Inferior parietal cortex (tissue), 1 donor: Measurements from ENCODE around the gene CDT1.
A peak's percentile ranks its signal among the peaks of the same experiment; 100 is the strongest.

Source experiments
- DNase-seq: peaks from one replicate; pipeline ENCODE4 v3.0.0-alpha.2; 2016; ENCODE audit errors: extremely low spot score

CDT1 gene

GRCh38 chr16:88804552-88805339 is 1.2 kb downstream of the CDT1 start:
- no peak for DNase-seq

- no peak for DNase-seq
Observed at GRCh38 chr16:88805340-88805715, 1.7 kb downstream of the CDT1 start.

GRCh38 chr16:88805887-88806393 is 2.4 kb downstream of the CDT1 start:
- DNase-seq = no peak

GRCh38 chr16:88806491-88807111 is 3.0 kb downstream of the CDT1 start:
- DNase-seq = no peak

GRCh38 chr16:88807142-88807625 is 3.6 kb downstream of the CDT1 start:
- DNase-seq = no peak

GRCh38 chr16:88807626-88808453 is 4.3 kb downstream of the CDT1 start:
- no peak for DNase-seq

- no peak for DNase-seq
Observed at GRCh38 chr16:88809068-88809675, 5.6 kb downstream of the CDT1 start.

- no peak for DNase-seq
Observed at GRCh38 chr16:88809676-88810165, 6.1 kb downstream of the CDT1 start.

GRCh38 chr16:88810166-88810911 is 6.8 kb downstream of the CDT1 start:
- no peak for DNase-seq

- DNase-seq = peak; percentile 91
Observed at GRCh38 chr16:88810912-88811768, 7.6 kb downstream of the CDT1 start.

- peak; percentile 87 for DNase-seq
Observed at GRCh38 chr16:88811769-88812512, 8.4 kb downstream of the CDT1 start, which contains the start of gene APRT. APRT (minus strand) TSS chr16:88811928; CDS start chr16:88811899, 29 bp downstream.

- no peak for DNase-seq
Observed at GRCh38 chr16:88812513-88813268, 9.1 kb downstream of the CDT1 start.

GRCh38 chr16:88813269-88814143 is 9.9 kb downstream of the CDT1 start:
- no peak for DNase-seq

GRCh38 chr16:88814144-88814502 is 10.5 kb downstream of the CDT1 start:
- DNase-seq = no peak

GRCh38 chr16:88815227-88815626 is 11.6 kb downstream of the CDT1 start:
- no peak for DNase-seq

- DNase-seq = no peak
Observed at GRCh38 chr16:88815901-88816589, 12.5 kb downstream of the CDT1 start.
